COLO668 (cell line): ENCODE results near the gene TCF4.

Source experiments
- DNase-seq: peaks from one replicate; lab custom pipeline; 2025; ENCODE audit not compliant: unreplicated experiment; lab: John Stamatoyannopoulos, UW

Gene TCF4

GRCh38 chr18:55214969-55215368 is 373.0 kb downstream of the TCF4 start:
- DNase-seq = no peak

- DNase-seq = no peak
These were observed 373.5 kb downstream of the TCF4 start for GRCh38 chr18:55214534-55214933.

- no peak for DNase-seq
These were observed 374.4 kb downstream of the TCF4 start for GRCh38 chr18:55213586-55213985.

- no peak for DNase-seq
These were observed 381.1 kb downstream of the TCF4 start for GRCh38 chr18:55206927-55207326.

GRCh38 chr18:55202232-55202917 is 385.6 kb downstream of the TCF4 start:
- no peak for DNase-seq

- no peak for DNase-seq
These were observed 388.6 kb downstream of the TCF4 start for GRCh38 chr18:55199291-55199963.

- no peak for DNase-seq
These were observed 392.1 kb downstream of the TCF4 start for GRCh38 chr18:55195863-55196262.

GRCh38 chr18:55189972-55190371 is 398.0 kb downstream of the TCF4 start:
- no peak for DNase-seq

- no peak for DNase-seq
These were observed 401.4 kb downstream of the TCF4 start for GRCh38 chr18:55186588-55186987.

GRCh38 chr18:55185391-55185790 is 402.6 kb downstream of the TCF4 start:
- DNase-seq = no peak

- no peak for DNase-seq
These were observed 408.2 kb downstream of the TCF4 start for GRCh38 chr18:55179835-55180234.

GRCh38 chr18:55179425-55179824 is 408.6 kb downstream of the TCF4 start:
- no peak for DNase-seq

- no peak for DNase-seq
These were observed 414.7 kb downstream of the TCF4 start for GRCh38 chr18:55173291-55173690.
